Fibroblast of skin of right quadriceps (primary cell): ENCODE measurements around the gene PMP22.

Source experiments
- DNase-seq: peaks from one replicate; pipeline ENCODE4 v3.0.0-alpha.2; 2013

Gene PMP22

DNA sequence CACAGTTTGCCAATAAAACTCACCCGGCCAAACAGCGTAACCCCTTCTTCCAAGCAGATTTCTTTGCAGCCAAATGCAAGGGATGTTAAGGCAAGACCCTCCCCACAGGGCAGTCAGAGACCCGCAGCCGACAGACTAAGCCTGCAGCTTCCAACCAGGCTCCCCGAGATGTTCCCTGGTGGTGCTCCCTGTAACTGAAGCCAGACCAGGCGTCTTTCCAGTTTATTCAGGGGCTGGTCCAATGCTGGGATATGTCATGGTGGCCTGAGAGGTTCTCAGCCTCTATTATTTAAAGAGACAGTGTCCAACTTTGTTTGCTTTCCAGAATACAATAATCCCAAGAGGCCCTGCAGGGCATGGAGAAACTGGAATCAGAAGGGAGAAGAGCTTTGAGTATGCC is at the start of gene PMP22:
TSS of gene PMP22 (minus strand) at position 196 of the 400 bp plus-strand sequence. CDS start 4,599 bp downstream, outside the sequence.
- DNase-seq: no peak

DNA sequence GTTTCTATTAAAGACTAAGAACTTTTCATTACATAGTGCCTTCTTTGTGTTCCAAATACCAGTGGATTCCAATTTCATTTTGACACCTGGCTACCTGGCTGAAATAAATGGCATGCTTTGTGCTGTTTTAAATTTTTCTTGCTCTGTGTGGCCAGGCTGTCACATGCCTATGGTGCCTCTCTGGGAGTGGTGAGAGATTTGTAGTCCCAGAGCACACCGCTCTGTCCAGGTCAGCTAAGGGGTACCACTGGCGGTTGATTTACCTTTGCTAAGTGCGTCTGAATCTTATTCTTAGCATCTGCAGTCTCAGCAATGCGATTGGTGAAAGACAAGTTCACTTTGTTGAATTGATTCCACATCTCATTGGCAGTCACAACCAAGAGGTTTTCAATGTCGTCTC is 46.9 kb upstream of the PMP22 start:
- no peak for DNase-seq

DNA sequence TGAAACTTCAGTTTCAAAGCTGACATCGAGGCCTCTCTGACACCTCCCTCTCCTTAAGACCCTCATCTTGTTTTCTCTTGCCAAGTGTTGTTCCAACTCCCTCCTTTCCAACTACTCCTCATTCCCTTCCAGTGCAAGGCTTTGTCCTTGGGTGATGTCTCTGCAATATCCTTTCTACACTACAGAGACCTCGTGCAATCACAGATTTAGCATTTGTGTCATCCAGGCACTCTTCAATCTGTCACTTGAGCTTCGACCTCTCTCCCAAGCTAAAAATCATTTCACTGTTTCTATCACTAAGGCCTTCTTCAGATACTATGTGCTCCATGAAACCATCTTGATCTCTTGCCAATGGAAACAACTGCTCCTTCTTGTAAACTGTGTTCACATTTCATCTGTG is 44.7 kb upstream of the PMP22 start:
- DNase-seq: no peak

DNA sequence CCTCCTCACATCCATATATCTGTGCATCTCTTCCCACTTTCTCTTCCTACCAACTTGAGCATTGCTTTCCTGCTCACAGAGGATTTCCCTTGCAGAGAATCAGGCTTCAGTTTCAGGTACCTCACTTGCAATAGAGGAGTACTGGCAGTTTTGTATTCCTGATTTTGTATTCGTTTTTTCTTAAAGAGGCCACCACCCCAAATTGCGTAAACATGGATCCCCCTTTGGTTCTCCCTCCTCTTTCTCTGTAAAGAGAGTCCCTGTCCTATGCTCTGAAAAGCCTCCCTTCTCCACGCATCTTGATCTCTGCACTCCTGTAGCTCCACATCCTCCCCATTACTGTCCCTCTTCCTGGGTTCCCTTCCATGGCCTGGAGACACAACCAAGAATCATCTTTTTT is 44.1 kb upstream of the PMP22 start:
- DNase-seq: no peak

DNA sequence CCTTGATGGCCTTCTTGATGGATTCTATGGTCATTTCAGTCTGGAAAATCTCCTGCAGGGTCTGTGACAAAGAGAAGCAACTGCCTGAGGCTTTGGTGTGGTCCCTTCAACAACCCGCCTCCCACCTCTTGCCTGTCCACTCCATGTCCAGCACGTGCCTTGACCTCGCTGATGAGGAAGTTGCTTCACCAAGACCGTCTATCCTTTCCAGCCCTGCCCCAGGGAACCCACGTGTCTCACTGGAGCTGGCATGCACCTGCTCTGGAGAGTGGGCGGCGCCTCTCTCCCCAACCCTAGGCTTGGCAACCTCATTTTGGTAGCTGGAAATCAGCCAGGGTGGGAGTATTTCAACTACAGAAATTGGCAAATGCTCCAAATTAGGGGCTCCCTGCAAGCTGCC is 43.6 kb upstream of the PMP22 start:
- no peak for DNase-seq

DNA sequence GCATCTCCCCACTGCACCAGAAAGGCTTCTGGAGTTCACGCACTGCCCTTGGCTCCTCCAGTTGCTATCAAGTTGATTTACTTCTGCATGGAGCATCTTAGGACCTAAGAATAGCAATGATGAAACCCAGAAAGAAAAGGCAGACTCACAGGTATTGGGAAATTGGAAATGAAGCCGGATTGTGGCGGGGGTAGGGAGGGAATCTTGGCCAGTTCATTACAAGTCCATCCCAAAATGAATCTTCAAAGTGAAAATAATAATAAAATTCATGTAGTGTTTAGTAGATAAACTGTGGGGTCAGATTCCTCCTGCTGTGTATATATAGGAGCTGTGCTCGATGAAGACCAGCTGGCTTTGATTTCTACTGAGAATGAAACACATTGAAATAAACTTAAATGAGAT is 42.6 kb upstream of the PMP22 start:
- peak; percentile 33 for DNase-seq

DNA sequence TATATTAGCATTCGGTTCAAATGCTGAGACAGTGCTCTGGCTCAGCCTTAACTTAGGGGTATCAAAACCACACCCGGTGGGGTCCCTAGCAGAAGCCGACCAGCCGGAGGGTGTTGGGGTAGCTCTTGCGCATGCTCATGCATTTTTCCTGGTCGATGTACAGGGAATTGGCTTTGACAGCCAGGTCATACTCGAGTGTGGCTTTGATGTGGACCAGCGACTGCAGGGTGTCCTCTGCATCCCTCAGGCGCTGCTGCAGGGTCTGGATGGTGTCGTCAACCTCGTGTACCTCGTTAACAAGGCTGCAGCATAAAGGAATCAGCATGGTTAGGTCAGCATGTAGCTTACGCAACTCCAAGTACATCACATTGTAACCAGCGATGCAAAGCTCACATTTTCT is 38.7 kb upstream of the PMP22 start:
- DNase-seq: no peak

DNA sequence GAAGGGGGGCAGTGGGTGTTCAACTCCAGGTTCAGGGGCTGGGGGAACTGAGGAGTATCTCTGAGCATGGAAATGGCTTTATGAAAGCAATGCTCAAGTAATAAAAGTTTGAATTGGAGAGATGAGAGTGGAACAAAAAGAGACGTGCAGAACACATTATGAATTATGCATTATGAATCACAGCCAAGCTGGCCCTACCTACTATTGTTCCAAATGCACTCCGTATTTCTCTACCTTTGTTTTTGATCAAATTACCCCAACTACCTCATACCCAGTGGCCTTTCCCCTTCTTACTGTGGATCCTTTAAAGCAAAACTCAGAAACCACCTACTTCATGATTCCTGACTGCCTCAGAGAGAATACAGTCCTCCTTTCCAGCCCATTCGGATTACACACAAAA is 38.1 kb upstream of the PMP22 start:
- no peak for DNase-seq

DNA sequence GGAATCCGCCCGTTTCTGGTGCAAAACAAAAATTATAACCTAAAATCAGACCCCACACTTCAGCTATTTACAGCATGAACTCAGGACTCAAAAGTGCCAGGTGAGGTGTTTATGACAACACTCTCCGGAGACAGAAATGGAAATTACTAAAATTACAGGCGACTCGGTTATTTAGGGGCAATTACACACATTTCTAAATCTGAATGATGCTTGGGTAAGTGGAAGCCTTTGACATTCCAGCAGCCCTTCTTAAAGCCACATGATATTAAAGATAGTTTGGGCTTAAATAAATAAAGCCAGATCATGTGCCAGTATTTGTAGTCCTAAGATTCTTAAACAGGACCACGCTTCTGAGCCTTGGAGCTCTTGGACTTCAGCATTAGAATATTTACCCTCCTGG is 36.7 kb upstream of the PMP22 start:
- no peak for DNase-seq

DNA sequence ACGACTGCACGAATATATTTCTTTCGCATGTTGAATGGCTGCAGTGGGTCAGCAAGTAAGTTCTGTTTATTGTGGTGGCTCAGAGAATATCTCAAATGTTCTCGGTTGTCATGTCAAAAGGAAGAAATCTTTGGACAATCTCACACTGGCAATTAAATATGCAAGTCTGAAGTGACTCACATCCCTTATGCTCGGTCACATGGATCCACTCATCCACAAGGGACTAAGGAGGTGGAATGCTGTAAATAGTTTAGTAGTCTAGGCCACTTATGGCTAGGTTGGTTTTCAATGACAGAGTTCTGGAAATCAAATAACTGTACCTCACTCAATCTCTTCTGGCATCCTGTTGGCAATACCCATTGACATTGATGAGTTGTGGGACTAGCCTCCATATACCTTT is 33.0 kb upstream of the PMP22 start:
- DNase-seq: peak; percentile 74

DNA sequence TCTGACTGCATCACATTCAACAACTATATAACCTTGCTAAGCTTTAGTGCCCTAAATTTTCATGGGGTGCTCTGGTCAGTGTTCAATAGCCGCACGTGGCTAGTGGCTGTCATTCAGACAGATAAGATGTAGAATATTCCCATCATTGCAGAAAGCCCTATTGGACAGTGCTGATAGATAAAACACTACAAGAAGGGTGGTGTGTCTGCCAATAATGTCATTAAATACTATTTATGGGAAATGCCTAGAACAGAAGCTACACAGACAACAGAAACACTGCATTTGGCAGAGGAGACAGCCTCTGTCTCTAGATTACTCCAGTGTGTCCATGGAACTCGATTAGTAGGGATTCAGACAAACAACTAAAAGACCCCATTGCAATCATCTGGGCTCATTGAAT is 28.4 kb upstream of the PMP22 start:
- DNase-seq: no peak

DNA sequence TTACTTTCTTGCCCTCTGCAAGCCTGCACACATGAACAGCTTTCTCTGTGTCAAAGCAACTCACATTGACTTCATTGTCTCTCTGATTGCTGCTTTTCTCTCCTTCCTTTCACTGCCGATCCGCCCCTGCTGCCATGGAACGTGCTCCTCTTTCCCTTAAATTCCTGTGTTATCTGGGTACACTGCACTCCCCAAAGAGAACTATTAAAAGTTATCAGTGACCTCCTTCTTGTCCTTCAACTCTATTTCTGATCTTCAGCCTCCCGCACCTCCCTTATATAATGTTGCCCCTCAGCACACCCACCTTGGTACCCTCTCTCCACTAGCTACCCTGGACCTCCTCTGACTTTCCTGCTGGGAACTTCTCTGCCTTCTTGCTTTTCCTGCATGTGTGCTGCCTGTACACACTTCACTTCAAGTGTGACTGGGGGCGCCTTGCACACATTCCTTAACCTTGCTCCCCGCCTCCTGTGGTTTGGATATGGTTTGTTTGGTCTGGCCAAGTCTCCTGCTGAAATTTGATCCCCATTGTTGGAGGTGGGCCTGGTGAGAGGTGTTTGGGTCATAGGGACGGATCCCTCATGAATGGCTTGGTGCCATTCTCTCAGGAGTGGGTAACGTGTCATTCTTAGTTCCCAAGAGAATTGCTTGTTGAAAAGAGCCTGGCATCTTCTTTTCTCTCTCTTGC is 26.7 kb upstream of the PMP22 start:
- peak; percentile 68 for DNase-seq

DNA sequence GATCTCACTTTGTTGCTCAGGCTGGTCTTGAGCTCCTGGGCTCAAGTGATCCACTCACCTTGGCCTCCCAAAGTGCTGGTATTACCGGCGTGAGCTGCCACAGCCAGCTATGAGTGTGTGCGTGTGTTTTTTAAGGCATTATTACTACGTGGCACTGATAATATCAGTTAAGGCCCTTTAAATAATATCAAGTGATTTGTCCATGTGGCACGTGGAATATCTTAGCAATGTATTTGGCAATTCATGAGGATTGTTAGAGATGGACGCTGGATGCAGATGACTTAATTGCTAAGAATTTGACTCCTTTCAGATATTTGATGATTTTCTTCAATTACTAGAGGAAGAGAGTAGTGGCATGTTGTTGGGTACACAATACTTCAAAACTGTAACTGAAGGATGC is 25.5 kb upstream of the PMP22 start:
- DNase-seq: peak; percentile 39

DNA sequence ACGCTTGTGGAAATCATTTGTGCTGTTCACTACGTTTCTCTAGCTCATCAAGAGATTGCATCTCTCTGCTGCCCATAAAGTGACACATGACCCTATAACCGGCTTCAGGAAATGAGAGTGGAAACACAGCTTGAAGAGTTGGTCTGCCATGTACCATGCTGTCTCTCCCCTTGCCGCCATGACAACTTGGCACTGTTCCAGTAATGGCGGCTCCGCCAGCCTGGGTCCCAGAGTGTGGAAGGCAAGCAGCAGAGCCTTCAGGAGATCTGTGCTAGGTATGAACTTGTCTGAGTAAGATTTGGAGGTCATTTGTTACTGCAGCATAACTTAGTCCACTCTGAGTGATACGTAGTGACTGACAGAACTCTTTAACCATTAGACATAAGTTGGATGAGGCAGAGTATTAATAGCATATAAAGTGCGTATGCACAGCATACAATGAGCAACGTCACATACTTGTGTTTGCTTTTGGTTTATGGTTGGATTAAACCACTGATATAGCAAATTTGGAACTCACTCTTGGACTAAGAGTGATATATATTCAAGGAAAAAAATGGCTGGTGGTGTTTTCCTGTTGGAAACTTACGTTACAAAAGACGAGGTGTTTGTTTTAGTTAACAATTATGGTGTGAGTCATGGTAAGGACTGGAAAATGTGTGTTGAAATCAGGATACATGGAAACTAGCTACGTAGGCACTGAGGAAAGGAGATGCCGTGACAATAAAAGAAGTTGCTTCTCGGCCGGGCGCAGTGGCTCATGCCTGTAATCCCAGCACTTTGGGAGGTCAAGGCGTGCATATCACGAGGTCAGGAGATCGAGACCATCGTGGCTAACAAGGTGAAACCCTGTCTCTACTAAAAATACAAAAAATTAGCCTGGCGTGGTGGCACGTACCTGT is 24.4 kb upstream of the PMP22 start:
- DNase-seq: peak; percentile 40

DNA sequence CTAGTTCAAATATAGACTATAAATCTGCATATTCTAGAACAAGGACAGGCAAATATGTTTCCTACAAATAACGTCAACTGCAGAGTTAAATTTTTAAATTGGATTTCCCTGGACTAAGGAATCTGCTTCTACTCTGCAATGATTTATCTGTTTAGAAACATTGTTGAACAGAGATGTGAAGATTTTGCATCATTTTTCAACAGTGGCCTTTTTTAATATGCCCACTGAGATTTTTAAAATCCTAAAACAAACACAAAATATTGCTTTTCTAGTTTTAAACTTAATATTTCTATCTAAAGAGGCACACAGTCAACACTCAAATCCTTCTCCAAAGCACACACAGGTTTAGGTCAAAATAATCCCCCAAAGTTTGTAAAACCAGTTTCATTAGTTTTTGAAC is 23.7 kb upstream of the PMP22 start:
- no peak for DNase-seq

DNA sequence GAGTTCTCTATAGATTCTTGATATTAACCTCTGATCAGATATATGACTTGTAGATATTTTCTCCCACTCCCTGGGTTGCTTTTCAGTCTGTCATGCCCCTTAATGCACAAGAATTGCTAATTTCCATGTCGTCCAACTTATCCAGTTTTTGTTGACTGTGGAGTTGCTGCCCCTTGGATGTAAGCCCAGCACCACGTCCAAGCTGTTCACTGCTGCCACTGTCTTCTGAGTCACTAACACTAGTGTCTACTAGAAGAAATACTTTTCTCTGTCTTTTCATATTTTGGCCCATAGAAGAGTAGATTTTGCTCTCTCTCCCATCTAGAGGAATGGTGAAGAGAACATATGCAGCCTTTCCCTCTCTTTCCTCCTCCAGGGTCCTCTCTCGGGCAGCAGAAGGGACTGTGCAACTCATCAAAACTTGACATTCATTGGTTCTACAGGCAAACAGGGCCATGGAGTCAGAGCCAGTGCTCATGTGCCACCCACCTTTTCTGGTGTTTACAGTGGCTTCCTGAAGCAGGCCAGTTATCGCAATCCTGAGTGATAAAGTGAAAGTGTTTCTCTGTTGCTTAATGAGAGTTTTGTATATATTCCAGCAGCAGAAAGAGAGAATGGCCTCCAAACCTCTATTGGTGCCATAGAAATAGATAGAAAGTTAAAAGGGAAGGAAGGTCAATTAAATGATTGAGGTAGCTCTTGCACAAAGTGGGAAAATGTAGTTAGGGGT is 22.6 kb upstream of the PMP22 start:
- DNase-seq: no peak

DNA sequence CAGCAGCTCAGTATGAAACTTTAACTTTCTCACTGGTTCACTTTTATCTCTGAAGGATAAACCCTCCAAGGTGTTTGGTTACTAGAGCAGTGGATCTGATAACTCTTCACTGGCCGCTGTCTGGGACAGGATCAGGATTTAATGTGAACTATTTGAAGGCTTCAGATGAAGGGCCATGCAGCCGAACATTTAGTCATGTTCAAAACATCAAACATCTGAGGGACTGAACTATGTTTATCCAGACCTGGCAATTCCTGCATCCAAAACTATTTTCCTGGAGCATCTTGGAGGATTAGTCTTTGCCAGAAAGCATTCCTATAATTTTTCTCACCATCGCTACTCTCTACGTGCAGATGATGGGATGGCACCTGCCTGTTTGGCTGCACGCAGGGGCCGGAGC is 20.3 kb upstream of the PMP22 start:
- no peak for DNase-seq

DNA sequence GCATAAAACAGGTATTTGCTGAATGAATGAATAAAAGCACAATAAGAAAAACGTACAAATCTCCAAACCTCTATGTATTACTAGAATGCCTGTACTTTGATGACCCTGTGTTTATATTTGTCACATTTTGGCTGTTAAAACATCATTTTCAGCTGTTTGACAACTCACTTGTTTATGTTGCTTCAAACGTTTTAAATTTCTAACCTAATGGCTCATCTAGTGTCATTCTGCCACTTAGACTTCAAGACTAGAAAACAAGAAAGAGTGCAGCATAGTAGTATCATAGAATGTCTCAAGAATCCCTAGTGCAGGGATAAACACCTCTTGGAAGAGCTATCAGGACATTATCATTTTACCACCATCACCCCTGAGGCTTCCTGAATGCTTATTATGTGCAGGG is 19.4 kb upstream of the PMP22 start:
- DNase-seq: no peak

DNA sequence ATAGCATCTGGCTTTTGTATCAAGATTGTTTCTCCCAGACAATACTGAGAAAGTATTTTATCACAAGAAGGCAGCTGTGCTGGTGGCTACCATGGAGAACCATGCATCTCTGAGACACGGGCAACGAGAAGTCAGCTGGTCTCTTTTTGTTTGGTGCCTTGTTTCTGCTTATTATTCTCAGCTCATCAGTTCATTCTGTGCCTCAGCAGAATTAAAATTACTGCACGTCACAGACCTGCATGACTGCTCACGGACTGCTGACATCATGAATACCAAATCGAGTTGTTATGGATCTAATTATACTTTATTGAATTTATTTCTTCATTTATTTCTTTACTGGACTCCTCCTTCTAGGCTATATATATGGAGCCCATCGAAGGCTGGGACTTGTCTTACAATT is 19.0 kb upstream of the PMP22 start:
- DNase-seq: no peak

DNA sequence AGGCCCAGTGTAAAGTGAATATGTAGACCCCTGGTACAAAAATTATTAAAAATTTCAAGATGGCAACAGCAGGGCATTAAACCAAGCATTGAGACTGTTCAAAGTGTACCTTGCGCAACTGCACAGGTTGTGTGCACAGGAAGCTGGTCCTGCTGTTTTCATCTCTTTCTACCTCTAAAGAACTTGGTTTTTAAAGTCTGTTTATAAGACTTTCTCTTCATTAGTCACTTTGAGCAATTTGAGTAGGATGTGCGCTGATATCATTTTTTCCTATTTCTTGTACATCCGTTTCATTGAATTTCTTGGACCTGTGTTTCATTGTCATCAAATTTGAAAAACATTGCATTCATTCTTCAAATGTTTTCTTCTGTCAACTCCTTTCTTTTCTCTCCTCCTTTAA is 16.8 kb upstream of the PMP22 start:
- DNase-seq: no peak

DNA sequence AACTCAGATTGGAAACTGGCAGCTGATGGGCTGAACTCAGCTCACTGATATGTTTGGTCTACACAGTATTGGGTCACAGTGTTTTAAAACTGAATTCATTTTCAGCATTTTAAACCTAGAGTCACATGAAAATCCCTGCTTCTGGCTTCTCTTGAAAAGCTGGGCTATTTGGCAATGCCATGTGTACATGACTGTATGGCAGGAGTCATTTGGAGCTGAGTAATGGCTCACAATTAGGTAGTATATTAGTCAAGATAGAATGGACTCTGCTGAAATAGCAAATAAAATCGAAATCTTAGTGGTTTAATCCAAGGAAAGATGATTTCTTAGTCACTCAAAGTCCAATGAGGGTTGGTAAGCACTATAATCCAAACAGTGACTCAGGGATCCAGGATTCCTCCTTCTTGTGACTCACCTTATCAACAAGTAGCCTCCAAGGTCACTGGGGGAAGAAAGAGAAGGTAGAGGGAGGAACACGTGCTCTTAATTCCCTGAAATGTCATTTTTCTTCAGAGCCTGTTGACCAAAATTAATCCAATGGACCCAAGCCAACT is 13.9 kb upstream of the PMP22 start:
- peak; percentile 96 for DNase-seq

DNA sequence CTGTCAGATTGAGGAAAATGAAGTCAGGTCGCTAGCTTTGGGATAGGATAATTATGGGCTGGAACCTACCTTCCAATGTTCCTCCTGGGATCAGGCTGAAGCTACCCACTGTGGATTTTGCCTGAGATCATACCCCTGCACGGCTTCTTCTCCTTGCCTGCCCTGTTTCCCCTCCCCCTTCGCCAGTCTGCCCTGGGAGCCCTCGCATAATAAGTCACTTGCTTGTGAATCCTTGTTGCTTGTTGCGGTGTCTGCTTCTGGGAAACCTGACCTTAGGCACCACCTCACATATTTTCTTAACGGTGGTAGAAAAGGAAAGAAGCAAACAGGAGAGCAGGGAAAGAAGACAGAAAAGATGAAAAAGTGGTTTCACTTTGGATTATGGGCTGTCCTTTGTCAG is 13.3 kb upstream of the PMP22 start:
- no peak for DNase-seq

DNA sequence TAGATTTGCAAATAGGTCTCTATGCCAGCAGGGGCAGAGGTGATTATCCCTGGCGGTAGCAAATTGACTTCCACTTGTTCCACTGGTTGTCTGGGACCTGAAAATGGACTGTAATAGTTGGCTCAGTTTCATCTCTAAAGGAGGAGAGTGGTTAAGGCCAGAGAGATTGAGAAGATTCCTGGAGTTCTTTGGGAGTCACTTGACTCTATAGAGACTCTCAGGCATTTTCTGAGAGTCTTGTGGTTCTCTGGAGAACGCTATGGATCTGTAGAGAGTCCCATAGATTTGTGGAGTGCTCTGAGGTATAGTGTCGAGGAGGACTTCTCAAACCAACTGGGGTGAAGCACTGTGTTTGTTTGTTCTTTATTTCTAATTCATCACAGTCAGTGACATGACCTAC is 8.9 kb upstream of the PMP22 start:
- DNase-seq: no peak
